AG09309 (cell line): ENCODE results near the gene H6PD.

ENCODE experiments used
- DNase-seq: peaks from one replicate; pipeline ENCODE4 v3.0.0-alpha.2; 2010; ENCODE audit warnings: low read depth
- H3K4me3 ChIP-seq: 2 replicates; pipeline ENCODE4 v1.5.1; 2011; ENCODE audit warnings: mild to moderate bottlenecking, low read depth, low read length, moderate library complexity; ENCODE audit not compliant: control insufficient read depth
- TF ChIP-seq, protein P1 (sequence below): IDR thresholded peaks from 2 replicates; pipeline ENCODE4 v1.5.1; 2011; ENCODE audit warnings: mild to moderate bottlenecking, low read depth, low read length, inconsistent platforms; ENCODE audit not compliant: insufficient read depth, control insufficient read depth; ENCODE audit errors: missing control alignments

H6PD gene, protein sequence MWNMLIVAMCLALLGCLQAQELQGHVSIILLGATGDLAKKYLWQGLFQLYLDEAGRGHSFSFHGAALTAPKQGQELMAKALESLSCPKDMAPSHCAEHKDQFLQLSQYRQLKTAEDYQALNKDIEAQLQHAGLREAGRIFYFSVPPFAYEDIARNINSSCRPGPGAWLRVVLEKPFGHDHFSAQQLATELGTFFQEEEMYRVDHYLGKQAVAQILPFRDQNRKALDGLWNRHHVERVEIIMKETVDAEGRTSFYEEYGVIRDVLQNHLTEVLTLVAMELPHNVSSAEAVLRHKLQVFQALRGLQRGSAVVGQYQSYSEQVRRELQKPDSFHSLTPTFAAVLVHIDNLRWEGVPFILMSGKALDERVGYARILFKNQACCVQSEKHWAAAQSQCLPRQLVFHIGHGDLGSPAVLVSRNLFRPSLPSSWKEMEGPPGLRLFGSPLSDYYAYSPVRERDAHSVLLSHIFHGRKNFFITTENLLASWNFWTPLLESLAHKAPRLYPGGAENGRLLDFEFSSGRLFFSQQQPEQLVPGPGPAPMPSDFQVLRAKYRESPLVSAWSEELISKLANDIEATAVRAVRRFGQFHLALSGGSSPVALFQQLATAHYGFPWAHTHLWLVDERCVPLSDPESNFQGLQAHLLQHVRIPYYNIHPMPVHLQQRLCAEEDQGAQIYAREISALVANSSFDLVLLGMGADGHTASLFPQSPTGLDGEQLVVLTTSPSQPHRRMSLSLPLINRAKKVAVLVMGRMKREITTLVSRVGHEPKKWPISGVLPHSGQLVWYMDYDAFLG

DNA sequence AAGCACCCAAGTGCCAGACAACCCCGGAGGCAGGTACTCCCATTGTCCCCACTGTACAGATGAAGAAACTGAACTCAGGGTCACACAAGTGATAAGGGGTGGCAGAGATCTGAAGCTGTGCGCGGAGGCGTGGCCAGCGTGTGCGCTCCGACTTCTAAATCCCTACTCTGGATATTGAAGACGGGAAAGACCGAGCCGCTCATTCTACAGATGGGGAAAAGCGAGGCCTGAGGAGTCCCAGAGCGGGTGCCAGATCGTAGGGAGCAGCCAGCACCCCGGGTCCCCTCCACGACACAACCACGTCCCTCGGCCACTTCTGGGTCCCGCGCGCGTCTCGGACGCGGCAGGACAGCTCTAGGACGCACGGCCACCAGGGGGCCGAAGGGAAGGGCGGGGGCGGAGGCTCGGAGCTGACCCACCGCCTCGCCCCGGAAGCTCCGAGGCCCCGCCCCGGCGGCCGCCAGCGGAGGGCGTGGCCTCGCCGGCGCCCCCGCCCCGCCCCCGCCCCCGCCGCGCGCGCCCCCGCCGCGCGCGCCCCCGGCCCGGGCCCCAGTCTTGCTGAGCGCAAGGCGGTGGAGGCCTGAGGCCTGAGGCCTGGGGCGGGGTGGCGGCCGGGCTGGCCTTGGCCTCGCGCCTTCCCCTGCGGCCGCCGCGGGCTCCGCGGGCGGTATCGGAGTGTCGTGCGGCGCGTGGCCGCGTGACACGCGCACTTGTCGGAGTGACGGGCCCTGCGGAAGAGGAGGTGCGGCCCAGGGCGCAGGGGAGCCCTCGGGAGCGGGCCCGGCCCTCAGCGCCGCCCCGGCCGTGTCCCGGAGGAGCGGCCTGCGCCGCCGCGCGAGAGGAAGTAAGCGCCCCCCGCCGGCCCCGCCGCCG, at the start of gene H6PD:
H6PD (plus strand) TSS at position 552 of the 873 bp plus-strand sequence. CDS start 10,161 bp downstream, outside the sequence.
- DNase-seq, result no peak
- TF ChIP-seq, protein P1, sequence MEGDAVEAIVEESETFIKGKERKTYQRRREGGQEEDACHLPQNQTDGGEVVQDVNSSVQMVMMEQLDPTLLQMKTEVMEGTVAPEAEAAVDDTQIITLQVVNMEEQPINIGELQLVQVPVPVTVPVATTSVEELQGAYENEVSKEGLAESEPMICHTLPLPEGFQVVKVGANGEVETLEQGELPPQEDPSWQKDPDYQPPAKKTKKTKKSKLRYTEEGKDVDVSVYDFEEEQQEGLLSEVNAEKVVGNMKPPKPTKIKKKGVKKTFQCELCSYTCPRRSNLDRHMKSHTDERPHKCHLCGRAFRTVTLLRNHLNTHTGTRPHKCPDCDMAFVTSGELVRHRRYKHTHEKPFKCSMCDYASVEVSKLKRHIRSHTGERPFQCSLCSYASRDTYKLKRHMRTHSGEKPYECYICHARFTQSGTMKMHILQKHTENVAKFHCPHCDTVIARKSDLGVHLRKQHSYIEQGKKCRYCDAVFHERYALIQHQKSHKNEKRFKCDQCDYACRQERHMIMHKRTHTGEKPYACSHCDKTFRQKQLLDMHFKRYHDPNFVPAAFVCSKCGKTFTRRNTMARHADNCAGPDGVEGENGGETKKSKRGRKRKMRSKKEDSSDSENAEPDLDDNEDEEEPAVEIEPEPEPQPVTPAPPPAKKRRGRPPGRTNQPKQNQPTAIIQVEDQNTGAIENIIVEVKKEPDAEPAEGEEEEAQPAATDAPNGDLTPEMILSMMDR, result peak; percentile 71
- peak within 1 kb of the TSS; percentile 60 for H3K4me3 ChIP-seq

DNA sequence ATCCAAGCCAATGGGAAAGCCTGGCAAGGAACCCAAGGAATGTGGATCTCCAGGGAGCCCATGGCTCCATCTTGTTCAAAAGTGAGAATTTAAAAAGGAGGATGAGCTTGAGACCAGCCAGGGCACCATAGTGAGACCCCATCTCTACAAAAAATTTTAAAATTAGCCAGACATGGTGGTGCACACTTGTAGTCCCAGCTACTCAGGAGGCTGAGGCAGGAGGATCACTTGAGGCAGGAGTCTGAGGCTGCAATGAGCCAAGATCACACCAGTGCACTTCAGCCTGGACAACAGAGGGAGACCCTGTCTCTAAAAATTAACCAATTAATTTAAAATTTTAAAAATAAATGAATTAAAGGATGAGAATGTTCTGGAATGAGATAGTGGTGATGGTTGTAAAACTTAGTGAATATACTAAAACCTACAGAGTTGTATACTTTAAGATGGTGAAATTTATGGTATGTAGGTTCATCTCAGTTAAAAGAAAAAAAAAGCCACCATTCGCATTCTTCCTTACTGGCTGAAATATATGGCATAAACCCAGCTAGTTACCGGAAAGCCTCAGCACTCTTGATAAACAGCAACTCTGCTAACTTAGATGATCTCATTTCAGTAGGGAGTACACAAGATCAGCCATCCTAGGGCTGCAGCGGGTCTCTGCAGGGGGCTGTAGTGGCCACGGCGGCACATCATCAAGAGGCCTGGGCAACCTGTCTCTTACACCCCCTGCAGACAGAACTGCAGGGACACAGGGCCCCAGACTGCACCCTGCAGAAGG, 48.3 kb upstream of the H6PD start:
- no peak overlapping the region for H3K4me3 ChIP-seq
- no peak for DNase-seq
- TF ChIP-seq, protein P1, result no peak

DNA sequence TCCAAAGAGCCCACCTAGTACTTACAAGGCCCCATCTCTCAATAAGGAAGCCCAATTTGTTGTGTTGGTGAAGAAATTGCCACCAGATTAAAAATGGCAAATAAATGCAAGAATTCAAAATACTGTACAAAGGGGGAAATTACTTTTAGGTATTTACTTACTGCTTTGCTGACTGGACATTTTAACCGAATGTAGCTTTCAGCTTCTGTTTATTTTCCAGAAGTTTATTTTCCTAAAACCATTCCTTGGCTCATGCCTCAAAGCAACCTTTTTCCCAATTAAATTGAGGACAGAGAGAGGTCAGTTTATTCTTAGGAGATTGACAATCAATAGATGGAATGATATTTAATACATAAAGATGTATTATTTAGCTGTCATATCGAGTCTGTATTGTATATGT, 47.6 kb upstream of the H6PD start:
- no peak for DNase-seq
- TF ChIP-seq, protein P1, result no peak
- no peak overlapping the region for H3K4me3 ChIP-seq

- no peak for DNase-seq
- TF ChIP-seq, protein P1, result no peak
- no peak overlapping the region for H3K4me3 ChIP-seq
Observed at GRCh38 chr1:9190234-9190633, 44.3 kb upstream of the H6PD start.

DNA sequence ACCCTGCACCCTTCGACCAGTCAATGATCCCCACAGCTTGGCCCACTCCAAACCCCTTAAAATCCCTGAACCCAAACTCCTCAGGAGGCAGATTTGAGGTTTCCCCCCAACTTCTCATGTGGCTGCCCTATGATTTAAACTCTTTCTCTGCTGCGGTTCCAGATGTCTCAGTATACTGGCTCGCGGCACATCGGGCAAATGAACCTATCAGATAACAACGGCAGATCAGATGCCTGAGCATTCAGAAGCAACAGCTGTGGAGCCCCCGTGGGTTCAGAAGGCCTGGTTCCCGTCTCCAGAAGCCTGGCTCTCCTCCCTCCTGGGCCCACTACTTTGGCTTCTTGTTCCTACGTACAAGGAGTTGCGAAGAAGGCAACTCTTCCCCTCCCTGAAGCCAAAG, 43.3 kb upstream of the H6PD start:
- TF ChIP-seq, protein P1, result no peak
- no peak for DNase-seq
- no peak overlapping the region for H3K4me3 ChIP-seq
